GM18511 (cell line): Measurements from ENCODE around the gene ALDH4A1.

Experiments
- ATAC-seq: cut with Tn5 transposase; IDR thresholded peaks from one replicate; pipeline ENCODE4 v1.9.1; 2021; ENCODE audit warnings: mild to moderate bottlenecking, moderate library complexity; ENCODE audit not compliant: unreplicated experiment

ALDH4A1 gene

DNA sequence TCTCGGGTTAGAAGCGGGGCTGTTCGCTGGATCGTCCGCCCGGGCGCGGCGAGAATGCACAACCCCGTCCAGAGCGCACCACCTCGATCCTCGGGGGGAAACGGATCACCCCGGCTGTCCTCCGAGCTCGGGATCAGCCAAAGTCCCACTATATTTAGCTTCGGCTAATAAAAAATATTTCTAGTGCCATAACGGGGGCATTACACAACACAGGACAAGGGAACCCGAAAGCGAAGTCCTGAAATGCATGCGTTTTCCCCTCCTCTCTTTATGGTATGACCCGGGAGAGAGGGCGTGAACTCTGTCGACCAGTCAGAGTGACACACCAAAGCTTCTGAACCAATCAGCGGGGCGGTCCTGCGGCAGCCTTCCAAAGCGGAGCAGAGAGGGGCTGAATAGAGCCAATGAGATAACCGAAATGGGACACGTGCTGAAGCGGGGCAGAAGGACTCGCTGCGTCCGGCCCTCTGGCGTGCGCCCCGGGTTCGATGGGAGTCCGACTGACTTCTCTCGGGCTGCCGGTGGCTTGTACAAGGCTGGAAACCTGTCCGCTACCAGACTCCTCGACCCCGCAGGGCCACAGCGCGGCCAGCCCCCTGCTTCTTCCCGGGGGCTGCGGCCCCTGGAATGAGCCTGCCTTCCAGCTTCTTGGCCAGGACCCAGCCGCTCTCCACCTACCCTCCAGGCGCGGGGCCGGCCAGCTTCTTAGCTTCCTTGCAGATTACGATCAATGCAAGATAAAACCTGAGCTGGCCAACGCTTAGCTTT, at the start of gene ALDH4A1:
Gene ALDH4A1 (minus strand): TSS at position 33 of the 768 bp plus-strand sequence. CDS start 32 bp downstream, at position 1.
- peak; percentile 98 for ATAC-seq

GRCh38 chr1:18951818-18952391, 49.5 kb upstream of the ALDH4A1 start:
- ATAC-seq, result no peak

DNA sequence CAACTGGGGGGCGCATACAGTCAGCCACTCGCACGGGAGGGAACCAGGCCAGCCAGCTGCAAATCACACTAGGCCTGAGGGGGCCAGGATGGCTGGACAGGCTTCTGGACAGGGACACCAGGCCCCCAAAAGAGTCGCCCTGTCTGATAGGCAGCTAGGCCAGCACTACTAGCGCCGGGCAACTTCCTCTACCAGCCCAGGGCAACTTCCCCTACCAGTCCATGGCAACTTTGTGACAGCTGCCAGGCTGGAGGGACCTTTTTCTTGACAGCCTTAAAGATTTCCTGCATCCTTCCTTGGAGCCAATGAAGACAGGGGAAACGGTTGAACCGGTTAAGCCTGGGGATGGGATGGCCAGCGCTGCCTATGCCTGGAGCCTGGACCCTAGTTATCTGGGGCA, 49.1 kb upstream of the ALDH4A1 start:
- no peak for ATAC-seq

- ATAC-seq, result no peak
These were observed 48.2 kb upstream of the ALDH4A1 start for GRCh38 chr1:18950401-18951026.

GRCh38 chr1:18949686-18950400, 47.5 kb upstream of the ALDH4A1 start:
- no peak for ATAC-seq

DNA sequence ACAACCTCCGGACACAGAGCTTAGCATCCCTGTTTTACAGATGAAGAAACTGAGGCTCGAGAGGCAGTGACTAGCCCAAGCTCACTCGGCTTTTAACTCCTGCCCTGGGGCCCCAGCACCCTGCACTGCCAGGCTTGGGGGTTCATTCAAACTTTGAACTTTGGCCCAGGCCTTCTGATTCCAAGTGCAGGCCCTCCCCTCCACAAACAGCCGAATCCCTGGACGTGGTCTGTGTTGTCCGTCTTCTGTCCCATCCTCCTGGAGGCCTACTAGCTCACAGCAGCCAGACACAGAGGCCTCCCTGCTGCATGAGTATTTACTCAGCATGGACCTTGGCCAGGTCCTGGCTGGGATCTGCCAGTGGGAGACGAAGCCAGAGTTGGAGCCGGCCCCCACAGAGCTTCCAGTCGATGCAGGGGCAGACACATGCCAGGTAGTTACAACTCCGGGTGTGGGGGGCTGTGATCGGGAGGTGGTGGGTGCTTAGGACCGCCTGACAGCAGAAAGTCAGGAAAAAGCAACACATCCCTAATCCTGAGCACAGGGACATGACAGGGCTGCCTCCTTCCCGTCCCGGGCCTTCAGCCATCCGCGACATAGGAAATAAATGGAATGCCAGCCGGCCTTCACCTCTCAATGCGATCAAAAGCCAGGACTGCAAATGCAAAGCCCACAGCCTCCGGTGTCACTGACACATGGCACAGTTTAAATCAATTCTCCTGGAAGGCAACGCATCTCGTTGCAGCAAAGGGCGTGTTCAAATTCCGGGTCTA, 46.7 kb upstream of the ALDH4A1 start:
- no peak for ATAC-seq

DNA sequence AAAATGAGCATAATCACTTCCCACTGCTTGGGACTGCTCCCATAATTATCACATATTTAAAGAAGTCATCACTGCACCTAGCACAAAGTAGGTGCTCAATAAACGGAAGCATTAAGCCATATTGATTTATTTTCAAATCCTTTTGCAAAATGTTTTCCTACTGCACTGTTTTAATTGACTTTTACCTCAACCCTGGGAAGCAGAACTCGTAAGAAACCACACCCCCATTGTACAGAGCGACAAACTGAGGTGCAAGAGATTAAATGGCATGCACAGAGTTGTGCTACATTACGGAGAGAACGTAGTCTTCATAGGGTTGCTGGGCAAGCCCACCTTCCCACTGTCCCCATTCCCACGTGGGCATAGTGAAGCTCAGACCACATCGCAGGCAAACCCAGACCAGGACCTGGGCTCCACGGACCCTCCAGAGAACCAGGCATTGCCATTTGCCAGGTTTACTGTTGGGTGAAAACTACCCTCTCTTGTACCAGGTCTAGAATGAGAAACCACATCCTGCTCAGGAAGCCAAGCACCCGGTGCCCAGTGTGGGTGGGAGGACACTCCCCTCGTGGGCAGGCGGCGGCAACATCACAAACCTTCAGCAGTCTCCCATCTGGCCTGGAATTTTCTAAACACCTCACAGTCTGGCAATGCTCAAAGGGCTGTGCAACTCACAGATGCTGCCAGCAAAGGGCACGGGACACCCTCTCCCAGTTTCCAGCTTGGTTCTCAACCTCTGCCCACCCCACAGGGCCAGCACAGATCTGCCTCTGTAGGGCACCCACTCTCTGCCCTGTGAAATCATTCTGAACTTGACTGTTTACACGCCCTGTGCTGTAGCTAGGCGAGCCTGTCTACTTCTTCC, 45.9 kb upstream of the ALDH4A1 start:
- ATAC-seq, result no peak

- no peak for ATAC-seq
These were observed 45.2 kb upstream of the ALDH4A1 start for GRCh38 chr1:18947570-18947969.

DNA sequence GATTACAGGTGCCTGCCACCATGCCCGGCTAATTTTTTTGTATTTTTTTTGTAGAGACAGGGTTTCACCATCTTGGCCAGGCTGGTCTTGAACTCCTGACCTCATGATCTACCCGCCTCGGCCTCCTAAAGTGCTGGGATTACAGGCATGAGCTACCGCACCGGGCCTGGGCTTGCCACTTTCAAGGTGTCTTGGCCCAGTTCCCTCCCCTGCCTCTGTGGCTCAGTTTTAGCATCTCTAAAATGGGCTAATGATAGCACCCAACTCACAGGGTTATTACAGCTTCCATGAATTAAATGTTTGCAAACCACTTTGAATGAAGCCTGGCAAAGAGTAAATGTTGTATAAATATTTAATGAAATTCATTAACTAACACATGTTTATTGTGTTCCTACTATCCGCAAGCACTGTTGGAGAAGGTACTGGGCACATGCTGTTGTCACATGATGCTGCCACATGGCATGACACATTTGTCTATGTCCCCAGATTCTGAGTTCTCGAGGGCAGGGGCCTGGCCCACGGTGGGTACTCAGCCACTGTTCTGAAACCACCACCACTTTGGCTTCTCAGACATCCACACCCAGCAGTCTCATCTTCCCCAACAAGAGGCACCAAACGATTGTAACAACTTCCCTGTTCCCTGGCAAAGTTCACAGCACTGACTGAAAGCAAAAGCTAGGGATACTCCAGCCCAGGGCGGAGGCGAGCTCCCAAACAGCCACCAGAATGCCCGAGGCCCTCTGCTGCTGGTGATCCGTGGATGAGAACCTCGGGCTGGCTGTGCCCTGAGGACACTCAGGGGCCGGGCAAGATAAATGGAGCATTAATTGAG, 44.4 kb upstream of the ALDH4A1 start:
- no peak for ATAC-seq

GRCh38 chr1:18945401-18945849, 43.1 kb upstream of the ALDH4A1 start:
- no peak for ATAC-seq

GRCh38 chr1:18944810-18945209, 42.5 kb upstream of the ALDH4A1 start:
- no peak for ATAC-seq

- no peak for ATAC-seq
These were observed 41.7 kb upstream of the ALDH4A1 start for GRCh38 chr1:18943914-18944572.

- no peak for ATAC-seq
These were observed 40.8 kb upstream of the ALDH4A1 start for GRCh38 chr1:18943162-18943561.

DNA sequence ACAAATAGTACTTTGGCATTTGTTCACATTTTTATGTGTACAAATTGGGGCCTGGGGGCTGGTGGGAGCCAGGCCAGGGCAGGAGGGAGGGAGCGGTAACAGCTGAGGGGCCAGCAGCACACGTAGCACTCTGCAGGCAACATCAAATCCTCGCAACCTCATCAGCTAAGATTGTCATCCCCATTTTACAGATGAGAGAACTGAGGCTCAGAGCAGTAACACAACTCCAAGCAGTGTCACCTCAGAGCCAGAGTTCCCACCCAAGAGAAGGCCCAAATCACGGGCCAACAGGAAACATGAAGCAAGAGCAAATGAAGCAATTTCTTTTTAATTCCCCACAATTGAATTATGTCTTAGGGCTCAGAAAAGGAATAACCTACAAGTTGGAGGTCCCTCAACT, 40.0 kb upstream of the ALDH4A1 start:
- ATAC-seq, result no peak

- ATAC-seq, result no peak
These were observed 39.1 kb upstream of the ALDH4A1 start for GRCh38 chr1:18941221-18942141.

DNA sequence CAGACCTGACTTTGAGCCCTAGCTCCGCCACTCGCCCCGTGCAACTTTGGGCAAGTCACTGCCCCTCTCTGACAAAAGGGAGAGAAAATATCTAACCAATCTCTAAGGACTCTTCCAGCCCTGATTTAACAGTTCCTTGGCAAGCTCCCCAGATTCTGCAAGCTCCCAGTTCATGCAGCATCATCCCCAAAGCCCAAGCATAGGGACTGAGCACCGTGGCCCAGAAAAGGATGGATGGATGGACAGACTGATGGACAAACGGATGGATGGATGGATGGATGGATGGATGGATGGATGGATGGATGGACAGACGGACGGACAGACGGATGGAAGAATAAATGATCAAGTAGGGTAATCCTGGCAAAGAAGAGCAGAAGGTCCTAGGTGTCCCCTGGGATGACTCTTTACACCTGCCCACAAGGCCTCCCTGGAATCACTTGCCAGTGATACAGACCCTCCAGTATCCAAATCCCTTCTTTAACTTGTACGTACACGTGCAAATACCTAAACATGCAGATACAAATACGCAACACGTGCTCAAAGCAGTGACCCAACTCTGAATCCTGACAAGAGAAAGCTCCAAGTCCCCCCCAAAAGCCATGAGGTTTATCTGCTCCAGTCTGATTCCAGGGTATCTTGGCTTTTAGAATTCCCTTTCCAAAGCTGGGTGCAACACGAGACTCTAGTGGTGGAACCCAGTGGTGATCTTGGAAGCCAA, 38.1 kb upstream of the ALDH4A1 start:
- ATAC-seq, result no peak
